Subcutaneous adipose tissue (tissue), 4 donors: ENCODE measurements around the gene CIRBP. TPM values are rescaled to one million over a fixed set of nuclear protein-coding genes. Genes with fewer than 3 reads are reported as not detected.

Experiments used
- CTCF ChIP-seq: fragments of 450-650 bp; IDR thresholded peaks from one replicate; pipeline ENCODE4 v1.5.1; 2016; ENCODE audit warnings: low read depth, mild to moderate bottlenecking, control low read depth, antibody characterized with exemption, moderate library complexity
- total RNA-seq, 4 donors: library from RNA; depleted of rRNA; stranded (reverse); fragments of >200 nt; gene quantifications; one replicate each; pipeline ENCODE4 v1.1.0, GENCODE V29; 2016

Gene CIRBP
- total RNA-seq, 4 donors from 2014 or later = 159 to 753 (median 413) TPM

- TF ChIP-seq CTCF = no peak
Observed at GRCh38 chr19:1223018-1223855, 45.9 kb upstream of the CIRBP start.

- TF ChIP-seq CTCF = no peak
Observed at GRCh38 chr19:1224047-1224825, 44.9 kb upstream of the CIRBP start.

- no peak for TF ChIP-seq CTCF
Observed at GRCh38 chr19:1224847-1225246, 44.3 kb upstream of the CIRBP start.

- TF ChIP-seq CTCF = no peak
Observed at GRCh38 chr19:1225440-1226226, 43.5 kb upstream of the CIRBP start.

GRCh38 chr19:1226227-1226518 lies 43.0 kb upstream of the CIRBP start:
- TF ChIP-seq CTCF = no peak

- TF ChIP-seq CTCF = no peak
Observed at GRCh38 chr19:1226522-1227303, 42.4 kb upstream of the CIRBP start.
